BJ (cell line): ENCODE data around the gene PHB1. TPM values are rescaled to one million over a fixed set of nuclear protein-coding genes. Genes with fewer than 3 reads are reported as not detected.

ENCODE experiments used
- CTCF ChIA-PET: fragments of 350-600 bp; formaldehyde crosslinking; extraction: SDS; loops from one replicate; lab custom pipeline; 2021; ENCODE audit warnings: antibody characterized with exemption, inconsistent platforms; lab: Yijun Ruan, JAX
- POLR2A ChIA-PET: fragments of 300-600 bp; sonication (Branson Sonifier 250); formaldehyde crosslinking; extraction: SDS; loops from one replicate; lab custom pipeline; 2021; ENCODE audit warnings: antibody characterized with exemption; lab: Charles Lee
- DNase-seq: peaks from one replicate; pipeline ENCODE4 v3.0.0-alpha.2; 2011; ENCODE audit warnings: low read depth
- H3K27me3 ChIP-seq: 2 replicates; pipeline ENCODE4 v1.6.0; 2011; ENCODE audit warnings: low read length; ENCODE audit not compliant: control insufficient read depth, insufficient read depth
- H3K36me3 ChIP-seq: 2 replicates; pipeline ENCODE4 v1.5.1; 2011; ENCODE audit warnings: low read length; ENCODE audit not compliant: control insufficient read depth, insufficient read depth
- H3K4me3 ChIP-seq: 2 replicates; pipeline ENCODE4 v1.5.1; 2011; ENCODE audit warnings: low read depth, mild to moderate bottlenecking, control low read depth, low read length
- polyA plus RNA-seq: library from polyadenylated mRNA; depleted of rRNA; stranded (reverse); fragments of >200 nt; gene quantifications from 2 replicates; pipeline ENCODE4 v1.2.3, GENCODE V29; 2011
- TF ChIP-seq, protein P1 (sequence below): IDR thresholded peaks from 2 replicates; pipeline ENCODE4 v1.5.1; 2011; ENCODE audit warnings: low read depth, mild to moderate bottlenecking, control low read depth, inconsistent platforms, low read length, moderate library complexity; ENCODE audit not compliant: insufficient read depth

Gene PHB1
- polyA plus RNA-seq, 1 experiment: 369 TPM

DNA sequence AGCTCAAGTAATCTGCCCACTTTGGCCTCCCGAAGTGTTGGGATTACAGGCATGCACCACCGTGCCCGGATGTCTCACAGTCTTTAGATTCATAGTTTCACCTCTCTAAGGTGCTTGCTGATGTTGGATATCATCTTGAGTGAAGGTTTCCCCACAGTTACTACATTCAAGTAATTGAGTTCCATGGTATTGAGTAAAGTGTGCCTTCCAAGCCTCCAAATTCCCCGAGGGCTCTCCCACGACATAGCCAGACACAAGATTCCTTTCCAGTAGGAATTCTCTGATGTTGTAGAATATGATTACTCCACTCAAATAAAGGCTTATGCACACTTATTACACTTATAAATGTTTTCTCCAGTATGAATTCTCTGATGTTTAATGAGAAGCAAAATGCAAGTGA, 36.4 kb downstream of the PHB1 start:
- Histone ChIP-seq H3K27me3 (no peaks in the 10 kb centered on the region), H3K4me3 (no peak overlapping the region), H3K36me3 (no peaks in the 10 kb centered on the region)
- no peak for DNase-seq
- ChIA-PET CTCF (no interaction called here), POLR2A (no interaction called here)
- TF ChIP-seq, protein P1, sequence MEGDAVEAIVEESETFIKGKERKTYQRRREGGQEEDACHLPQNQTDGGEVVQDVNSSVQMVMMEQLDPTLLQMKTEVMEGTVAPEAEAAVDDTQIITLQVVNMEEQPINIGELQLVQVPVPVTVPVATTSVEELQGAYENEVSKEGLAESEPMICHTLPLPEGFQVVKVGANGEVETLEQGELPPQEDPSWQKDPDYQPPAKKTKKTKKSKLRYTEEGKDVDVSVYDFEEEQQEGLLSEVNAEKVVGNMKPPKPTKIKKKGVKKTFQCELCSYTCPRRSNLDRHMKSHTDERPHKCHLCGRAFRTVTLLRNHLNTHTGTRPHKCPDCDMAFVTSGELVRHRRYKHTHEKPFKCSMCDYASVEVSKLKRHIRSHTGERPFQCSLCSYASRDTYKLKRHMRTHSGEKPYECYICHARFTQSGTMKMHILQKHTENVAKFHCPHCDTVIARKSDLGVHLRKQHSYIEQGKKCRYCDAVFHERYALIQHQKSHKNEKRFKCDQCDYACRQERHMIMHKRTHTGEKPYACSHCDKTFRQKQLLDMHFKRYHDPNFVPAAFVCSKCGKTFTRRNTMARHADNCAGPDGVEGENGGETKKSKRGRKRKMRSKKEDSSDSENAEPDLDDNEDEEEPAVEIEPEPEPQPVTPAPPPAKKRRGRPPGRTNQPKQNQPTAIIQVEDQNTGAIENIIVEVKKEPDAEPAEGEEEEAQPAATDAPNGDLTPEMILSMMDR: no peak

DNA sequence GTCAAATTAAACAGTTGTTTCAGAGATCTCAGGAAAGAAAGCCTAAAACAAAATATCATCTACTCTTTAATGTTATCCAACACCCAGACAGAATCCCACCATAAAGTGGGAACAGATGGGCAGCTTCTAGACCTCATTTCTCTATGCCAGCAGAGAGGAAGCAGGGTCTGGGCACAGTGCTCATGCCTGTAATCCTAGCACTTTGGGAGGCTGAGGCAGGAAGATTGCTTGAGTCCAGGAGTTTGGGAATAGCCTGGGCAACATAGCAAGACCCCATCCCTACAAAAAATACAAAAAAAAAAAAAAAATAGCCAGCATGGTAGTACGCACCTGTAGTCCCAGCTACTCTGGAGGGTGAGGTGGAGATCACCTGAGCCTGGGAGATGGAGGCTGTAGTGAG, 39.1 kb downstream of the PHB1 start:
- DNase-seq: no peak
- no peaks in the 10 kb centered on the region for H3K27me3 ChIP-seq
- POLR2A ChIA-PET: no interaction called here
- TF ChIP-seq, protein P1: no peak
- H3K36me3 ChIP-seq: no peaks in the 10 kb centered on the region
- CTCF ChIA-PET: interaction anchor here (0.6 to 1.6 kb wide), 4 partner anchors 10 to 59 kb away, joined by 3 to 6 read pairs (median 4); no protein-coding TSS in a partner anchor
- H3K4me3 ChIP-seq: no peak overlapping the region

GRCh38 chr17:49373115-49373514, 41.6 kb downstream of the PHB1 start:
- no peak overlapping the region for H3K4me3 ChIP-seq
- H3K36me3 ChIP-seq: no peaks in the 10 kb centered on the region
- H3K27me3 ChIP-seq: no peaks in the 10 kb centered on the region
- ChIA-PET POLR2A (no interaction called here), CTCF (no interaction called here)
- DNase-seq: no peak
- TF ChIP-seq, protein P1: no peak

DNA sequence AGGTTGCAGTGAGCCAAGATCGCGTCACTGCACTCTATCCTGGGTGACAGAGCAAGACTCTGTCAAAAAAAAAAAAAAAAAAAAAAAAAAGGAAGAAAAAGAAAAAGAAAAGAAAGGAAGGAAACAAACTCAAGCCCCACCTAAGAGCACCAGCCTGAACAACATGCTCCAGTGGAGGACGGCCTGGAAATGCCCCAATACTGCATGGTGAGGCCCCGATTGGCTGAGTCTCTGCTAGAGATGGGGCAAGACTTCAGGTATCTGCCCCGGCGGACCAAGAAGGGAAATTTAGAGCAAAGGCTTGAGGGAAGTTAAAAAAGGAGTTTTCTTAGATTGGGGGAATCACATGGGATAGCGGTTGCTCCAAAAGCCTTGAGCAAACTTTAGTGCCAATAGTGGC, 42.3 kb downstream of the PHB1 start:
- CTCF ChIA-PET: interaction anchor here (0.6 kb wide), 1 partner anchor 1038 kb away, joined by 3 read pairs; no protein-coding TSS in a partner anchor
- POLR2A ChIA-PET: no interaction called here
- TF ChIP-seq, protein P1: no peak
- H3K4me3 ChIP-seq: no peak overlapping the region
- no peaks in the 10 kb centered on the region for H3K27me3 ChIP-seq
- H3K36me3 ChIP-seq: no peaks in the 10 kb centered on the region
- DNase-seq: no peak

- no peaks in the 10 kb centered on the region for H3K27me3 ChIP-seq
- TF ChIP-seq, protein P1: no peak
- POLR2A ChIA-PET: no interaction called here
- DNase-seq: no peak
- no peak overlapping the region for H3K4me3 ChIP-seq
- CTCF ChIA-PET: interaction anchor here (1.0 to 1.1 kb wide), 2 partner anchors 10 to 174 kb away, joined by 3 to 5 read pairs; no protein-coding TSS in a partner anchor
- no peaks in the 10 kb centered on the region for H3K36me3 ChIP-seq
These were observed 43.5 kb downstream of the PHB1 start for GRCh38 chr17:49370971-49371834.
